Measurements from ENCODE around the gene SLC2A10. TPM values are rescaled to one million over a fixed set of nuclear protein-coding genes. Genes with fewer than 3 reads are reported as not detected.
A peak's percentile ranks its signal among the peaks of the same experiment; 100 is the strongest.

SLC2A10 gene
- total RNA-seq = 10 to 100 TPM in 2 of 4 donors, 1 to 10 TPM in 2; 3.9 to 14.9 (median 10.0) TPM

DNA sequence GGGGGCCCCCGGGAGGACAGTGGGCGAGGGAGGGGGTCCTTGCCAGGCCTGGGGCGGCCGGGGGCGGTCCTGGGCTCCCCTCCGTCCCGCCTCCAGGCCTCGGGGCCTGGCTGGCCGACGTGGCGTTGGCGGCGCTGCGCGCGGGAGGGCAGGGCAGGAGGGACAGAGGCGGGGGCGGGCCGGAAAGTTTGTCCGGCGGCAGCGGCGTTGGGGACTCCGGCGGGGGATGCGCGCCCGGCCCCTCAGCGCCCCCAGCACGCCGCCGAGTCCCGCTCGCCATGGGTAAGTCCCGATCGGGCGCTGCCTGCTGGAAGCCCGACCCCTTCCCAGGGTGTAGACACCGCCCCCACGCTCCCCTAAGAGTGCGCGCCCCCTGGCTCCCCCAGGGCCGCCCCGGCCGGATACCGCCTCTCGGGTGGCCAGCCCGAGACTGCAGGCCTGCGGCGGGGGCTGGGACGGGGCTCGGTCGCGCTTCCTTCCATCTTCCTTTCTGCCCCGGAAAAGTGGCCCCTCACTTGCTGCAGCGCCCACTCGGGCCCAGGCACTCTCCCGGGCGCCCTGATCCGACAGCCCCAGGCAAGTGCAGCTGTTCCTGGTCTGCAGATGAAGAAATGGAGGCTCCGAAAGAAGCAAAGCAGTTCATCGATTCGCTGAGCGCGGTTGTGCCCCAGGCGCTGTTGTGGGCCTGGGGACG is at the start of gene SLC2A10:
Gene SLC2A10 (plus strand): TSS at position 191 of the 694 bp plus-strand sequence. CDS start 88 bp downstream, at position 279.
- WGBS, 2 donors = 2 to 12% methylated on average over 13 to 57 of the region's 67 CpGs

DNA sequence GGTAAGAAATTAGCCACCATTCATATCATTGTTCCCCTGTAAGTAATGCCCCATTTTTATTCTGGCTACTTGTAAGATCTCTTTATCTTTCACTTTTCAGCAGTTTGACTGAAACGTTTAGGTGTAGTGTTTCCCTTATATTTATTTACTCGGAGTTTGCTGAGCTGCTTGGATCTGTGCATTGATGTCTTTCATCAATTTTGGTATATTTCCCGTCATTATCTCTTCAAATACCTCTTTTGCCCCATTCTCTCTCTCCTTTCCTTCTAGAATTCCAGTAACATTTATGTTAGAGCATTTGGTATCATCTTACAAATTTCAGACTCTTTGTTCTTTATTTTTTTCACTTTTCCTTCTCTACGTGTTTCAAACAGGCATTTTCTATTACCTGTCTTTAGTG is 49.0 kb upstream of the SLC2A10 start:
- intact Hi-C loops (cut with DNase I; ENCODE audit: low total_unique reads) = no loop called here
- DNase-seq (ENCODE audit: low spot score in 2 of 2) = no peak
- H3K4me3 ChIP-seq (ENCODE audit: low read depth, poor library complexity, severe bottlenecking) = no peak overlapping the region
- TF ChIP-seq, protein P1, sequence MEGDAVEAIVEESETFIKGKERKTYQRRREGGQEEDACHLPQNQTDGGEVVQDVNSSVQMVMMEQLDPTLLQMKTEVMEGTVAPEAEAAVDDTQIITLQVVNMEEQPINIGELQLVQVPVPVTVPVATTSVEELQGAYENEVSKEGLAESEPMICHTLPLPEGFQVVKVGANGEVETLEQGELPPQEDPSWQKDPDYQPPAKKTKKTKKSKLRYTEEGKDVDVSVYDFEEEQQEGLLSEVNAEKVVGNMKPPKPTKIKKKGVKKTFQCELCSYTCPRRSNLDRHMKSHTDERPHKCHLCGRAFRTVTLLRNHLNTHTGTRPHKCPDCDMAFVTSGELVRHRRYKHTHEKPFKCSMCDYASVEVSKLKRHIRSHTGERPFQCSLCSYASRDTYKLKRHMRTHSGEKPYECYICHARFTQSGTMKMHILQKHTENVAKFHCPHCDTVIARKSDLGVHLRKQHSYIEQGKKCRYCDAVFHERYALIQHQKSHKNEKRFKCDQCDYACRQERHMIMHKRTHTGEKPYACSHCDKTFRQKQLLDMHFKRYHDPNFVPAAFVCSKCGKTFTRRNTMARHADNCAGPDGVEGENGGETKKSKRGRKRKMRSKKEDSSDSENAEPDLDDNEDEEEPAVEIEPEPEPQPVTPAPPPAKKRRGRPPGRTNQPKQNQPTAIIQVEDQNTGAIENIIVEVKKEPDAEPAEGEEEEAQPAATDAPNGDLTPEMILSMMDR (IDR thresholded peaks at IDR 0.05) = no peak
- no peak for TF ChIP-seq POLR2A (IDR thresholded peaks at IDR 0.05)
- WGBS, 2 donors = 91 to 92% methylated on average over 4 of the region's 4 CpGs

More for the DNA sequence above, at the start of gene SLC2A10:
- no peak for TF ChIP-seq POLR2A (IDR thresholded peaks at IDR 0.05)
- peak in 1 of 2 donors; percentile 94 for DNase-seq (ENCODE audit: low spot score in 2 of 2)
- intact Hi-C loops (cut with DNase I; ENCODE audit: low total_unique reads) = no loop called here
- peak within 1 kb of the TSS; percentile 41 for H3K4me3 ChIP-seq (ENCODE audit: low read depth, poor library complexity, severe bottlenecking)

DNA sequence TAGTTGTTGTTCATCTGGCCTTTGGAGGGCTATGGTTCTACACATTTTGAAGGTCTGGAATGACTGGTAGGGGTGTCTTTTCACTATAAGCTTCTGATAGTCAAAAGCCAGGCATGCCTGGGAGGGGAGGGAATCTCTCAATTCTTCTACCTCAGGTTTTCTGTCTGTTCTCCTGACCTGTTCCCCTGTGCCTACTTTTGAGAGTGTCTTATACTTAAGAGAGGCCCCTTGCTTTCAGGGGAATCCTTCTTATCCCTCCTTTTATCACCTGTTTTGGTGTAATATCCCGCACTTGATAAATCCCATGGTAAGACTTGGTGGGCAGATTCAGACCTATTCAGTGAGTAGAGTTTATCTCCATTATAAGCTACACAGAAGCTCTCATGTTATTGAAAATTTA is 47.8 kb upstream of the SLC2A10 start:
- DNase-seq (ENCODE audit: low spot score in 2 of 2) = peak in 1 of 2 donors; percentile 8
- TF ChIP-seq, protein P1 (IDR thresholded peaks at IDR 0.05) = no peak
- TF ChIP-seq POLR2A (IDR thresholded peaks at IDR 0.05) = no peak
- no peak overlapping the region for H3K4me3 ChIP-seq (ENCODE audit: low read depth, poor library complexity, severe bottlenecking)
- 94 to 100% methylated on average over 1 of the region's 1 CpG for WGBS, 2 donors
- intact Hi-C loops (cut with DNase I; ENCODE audit: low total_unique reads) = no loop called here

DNA sequence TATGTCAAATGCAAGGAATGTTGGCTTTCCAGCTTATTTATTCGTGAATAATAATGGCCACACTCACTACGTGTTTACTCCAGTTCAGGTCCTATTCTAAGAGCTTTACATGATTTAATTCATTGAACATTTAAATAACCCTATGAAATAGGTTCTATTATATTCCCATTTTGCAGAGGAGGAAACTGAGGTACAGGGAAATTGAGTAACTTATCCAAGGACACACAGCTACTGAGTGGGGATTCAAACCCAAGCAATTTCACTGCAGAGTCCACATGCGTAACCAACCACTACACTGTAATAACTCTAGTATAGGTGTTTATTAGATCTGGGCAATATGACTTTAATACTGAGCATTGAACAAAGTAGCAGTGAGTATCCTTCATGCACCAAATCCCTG is 45.9 kb upstream of the SLC2A10 start:
- H3K4me3 ChIP-seq (ENCODE audit: low read depth, poor library complexity, severe bottlenecking) = no peak overlapping the region
- 93 to 96% methylated on average over 3 of the region's 3 CpGs for WGBS, 2 donors
- TF ChIP-seq POLR2A (IDR thresholded peaks at IDR 0.05) = no peak
- TF ChIP-seq, protein P1 (IDR thresholded peaks at IDR 0.05) = no peak
- no peak for DNase-seq (ENCODE audit: low spot score in 2 of 2)
- intact Hi-C loops (cut with DNase I; ENCODE audit: low total_unique reads) = no loop called here

DNA sequence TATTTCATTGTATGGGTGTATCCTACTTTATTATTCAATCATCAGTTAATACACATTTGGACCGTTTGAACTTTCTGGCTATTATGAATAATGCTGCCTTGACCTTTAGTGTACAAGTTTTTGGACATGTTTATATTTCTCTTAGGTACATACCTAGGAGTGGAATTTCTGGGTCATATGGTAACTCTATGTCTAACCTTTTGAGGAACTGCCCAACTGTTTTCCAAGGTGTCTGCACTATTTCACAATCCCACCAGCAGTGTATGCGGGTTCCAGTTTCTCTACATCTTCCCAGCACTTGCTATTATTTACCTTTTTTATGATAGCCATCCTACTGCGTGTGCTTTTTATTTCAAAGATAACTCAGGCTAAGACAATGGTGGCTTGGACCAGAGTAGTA is 43.8 kb upstream of the SLC2A10 start:
- DNase-seq (ENCODE audit: low spot score in 2 of 2) = no peak
- intact Hi-C loops (cut with DNase I; ENCODE audit: low total_unique reads) = no loop called here
- H3K4me3 ChIP-seq (ENCODE audit: low read depth, poor library complexity, severe bottlenecking) = no peak overlapping the region
- 88 to 93% methylated on average over 3 of the region's 3 CpGs for WGBS, 2 donors
- TF ChIP-seq, protein P1 (IDR thresholded peaks at IDR 0.05) = no peak
- no peak for TF ChIP-seq POLR2A (IDR thresholded peaks at IDR 0.05)

DNA sequence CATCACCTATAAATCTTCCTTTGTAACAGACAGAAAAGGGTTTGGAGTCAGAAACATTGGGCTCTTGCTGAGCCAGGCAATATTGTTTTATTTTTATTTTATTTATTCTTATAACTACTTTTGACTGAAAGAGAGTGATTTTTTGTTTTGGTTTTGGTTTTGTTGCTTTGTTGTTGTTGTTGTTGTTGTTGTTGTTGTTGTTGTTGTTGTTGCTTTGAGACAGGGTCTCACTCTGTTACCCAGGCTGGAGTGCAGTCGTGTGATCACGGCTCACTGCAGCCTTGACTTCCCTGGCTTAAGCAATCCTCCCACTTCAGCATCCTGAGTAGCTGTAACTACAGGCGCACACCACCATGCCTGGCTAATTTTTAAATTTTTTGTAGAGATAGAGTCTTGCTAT is 43.1 kb upstream of the SLC2A10 start:
- TF ChIP-seq, protein P1 (IDR thresholded peaks at IDR 0.05) = no peak
- no peak for TF ChIP-seq POLR2A (IDR thresholded peaks at IDR 0.05)
- intact Hi-C loops (cut with DNase I; ENCODE audit: low total_unique reads) = no loop called here
- DNase-seq (ENCODE audit: low spot score in 2 of 2) = peak in 1 of 2 donors; percentile 20
- no peak overlapping the region for H3K4me3 ChIP-seq (ENCODE audit: low read depth, poor library complexity, severe bottlenecking)
- 92 to 97% methylated on average over 3 of the region's 3 CpGs for WGBS, 2 donors

Data from lower leg skin (tissue), 4 donors.